ENCODE data around the gene RUNX3. TPM values are rescaled to one million over a fixed set of nuclear protein-coding genes. Genes with fewer than 3 reads are reported as not detected.

The RUNX3 gene
- total and polyA plus RNA-seq, 2 donors (not counting 1 experiment from before 2014, with no cell fraction given): 86.0 to 127 TPM

- Mint-ChIP-seq H3K4me3 (no peak overlapping the region), H3K4me1 (peaks cover 2% of the 10 kb centered on the region), H3K27ac (no peak overlapping the region), H3K9me3 (ENCODE audit: insufficient read depth) (no peaks in the 10 kb centered on the region), H3K27me3 (peaks cover 3% of the 10 kb centered on the region)
- H3K79me2 ChIP-seq (ENCODE audit: control insufficient read depth, insufficient read depth, low read length): no peaks in the 10 kb centered on the region
- peaks cover 0 to 4% (median 0%) of the 10 kb centered on the region in 4 experiments for H3K27me3 ChIP-seq (replicated peaks in 1 of 4; ENCODE audit: control extremely low read depth in 1 of 4, control insufficient read depth in 3 of 4, insufficient read depth in 4 of 4, low read length in 3 of 4)
- WGBS (ENCODE audit: insufficient coverage): 89% methylated on average over 5 of the region's 10 CpGs
- intact Hi-C loops (cut with micrococcal nuclease): no loop called here
- H3K36me3 ChIP-seq (replicated peaks in 1 of 2; ENCODE audit: control extremely low read depth in 1 of 2, control insufficient read depth in 1 of 2, extremely low read depth in 1 of 2, insufficient read depth in 2 of 2, low read length in 1 of 2): no peaks in the 10 kb centered on the region
- TF ChIP-seq EZH2 (IDR thresholded peaks at IDR 0.05; ENCODE audit: borderline replicate concordance, insufficient read depth, low read depth, low read length, poor library complexity, severe bottlenecking) (no peak), CTCF (IDR thresholded peaks at IDR 0.05) (no peak)
- POLR2A ChIA-PET: no interaction called here
- peaks cover 0 to 3% of the 10 kb centered on the region in 2 donors for H3K4me1 ChIP-seq (ENCODE audit: control insufficient read depth in 2 of 2, insufficient read depth in 2 of 2, low read length in 2 of 2)
- no peak for DNase-seq
- no peak for ATAC-seq (ENCODE audit: low read depth)
- no peak overlapping the region for H3K9ac ChIP-seq (ENCODE audit: low read length)
- no peak overlapping the region for H3K4me3 ChIP-seq (ENCODE audit: control extremely low read depth in 1 of 5, extremely low read depth in 1 of 5, insufficient read depth in 1 of 5, low read depth in 2 of 5, low read length in 4 of 5)
- H3K27ac ChIP-seq (ENCODE audit: low read length in 2 of 2): no peak overlapping the region
- no peaks in the 10 kb centered on the region for H3K9me3 ChIP-seq (ENCODE audit: control extremely low read depth in 1 of 3, control insufficient read depth in 2 of 3, insufficient read depth in 1 of 3, low read length in 2 of 3)
- no peaks in the 10 kb centered on the region for H4K20me1 ChIP-seq (ENCODE audit: control insufficient read depth, insufficient read depth, low read length, poor library complexity, severe bottlenecking)
- no peak overlapping the region for H3K4me2 ChIP-seq (replicated peaks; ENCODE audit: low read depth, low read length, poor library complexity, severe bottlenecking)
- CTCF ChIA-PET: interaction anchor here (0.7 to 1.1 kb wide), 3 partner anchors 10 to 358 kb away, joined by 3 read pairs; no protein-coding TSS in a partner anchor
- no peak overlapping the region for H2AFZ ChIP-seq (ENCODE audit: insufficient read depth, low read depth, low read length, poor library complexity, severe bottlenecking)
Observed at GRCh38 chr1:24859063-24860010, 70.7 kb downstream of the RUNX3 start.

GRCh38 chr1:24858277-24858676 lies 71.8 kb downstream of the RUNX3 start:
- no peaks in the 10 kb centered on the region for H3K79me2 ChIP-seq (ENCODE audit: control insufficient read depth, insufficient read depth, low read length)
- no peak for ATAC-seq (ENCODE audit: low read depth)
- H3K27me3 ChIP-seq (replicated peaks in 1 of 4; ENCODE audit: control extremely low read depth in 1 of 4, control insufficient read depth in 3 of 4, insufficient read depth in 4 of 4, low read length in 3 of 4): peaks cover 0 to 4% (median 0%) of the 10 kb centered on the region in 4 experiments
- Mint-ChIP-seq H3K27ac (no peak overlapping the region), H3K4me1 (no peaks in the 10 kb centered on the region), H3K4me3 (no peak overlapping the region), H3K27me3 (peaks cover 3% of the 10 kb centered on the region), H3K9me3 (ENCODE audit: insufficient read depth) (no peaks in the 10 kb centered on the region)
- no peak overlapping the region for H3K4me2 ChIP-seq (replicated peaks; ENCODE audit: low read depth, low read length, poor library complexity, severe bottlenecking)
- H4K20me1 ChIP-seq (ENCODE audit: control insufficient read depth, insufficient read depth, low read length, poor library complexity, severe bottlenecking): no peaks in the 10 kb centered on the region
- TF ChIP-seq EZH2 (IDR thresholded peaks at IDR 0.05; ENCODE audit: borderline replicate concordance, insufficient read depth, low read depth, low read length, poor library complexity, severe bottlenecking) (no peak), CTCF (IDR thresholded peaks at IDR 0.05) (no peak)
- CTCF ChIA-PET: interaction anchor here (1.1 to 1.3 kb wide), 2 partner anchors 9 to 348 kb away, joined by 3 read pairs; no protein-coding TSS in a partner anchor
- no peak overlapping the region for H3K9ac ChIP-seq (ENCODE audit: low read length)
- WGBS (ENCODE audit: insufficient coverage): no CpG with 5 or more reads among the region's 1 CpG
- no peaks in the 10 kb centered on the region for H3K9me3 ChIP-seq (ENCODE audit: control extremely low read depth in 1 of 3, control insufficient read depth in 2 of 3, insufficient read depth in 1 of 3, low read length in 2 of 3)
- POLR2A ChIA-PET: no interaction called here
- no peak overlapping the region for H2AFZ ChIP-seq (ENCODE audit: insufficient read depth, low read depth, low read length, poor library complexity, severe bottlenecking)
- no peak overlapping the region for H3K4me3 ChIP-seq (ENCODE audit: control extremely low read depth in 1 of 5, extremely low read depth in 1 of 5, insufficient read depth in 1 of 5, low read depth in 2 of 5, low read length in 4 of 5)
- DNase-seq: no peak
- no peaks in the 10 kb centered on the region for H3K36me3 ChIP-seq (replicated peaks in 1 of 2; ENCODE audit: control extremely low read depth in 1 of 2, control insufficient read depth in 1 of 2, extremely low read depth in 1 of 2, insufficient read depth in 2 of 2, low read length in 1 of 2)
- intact Hi-C loops (cut with micrococcal nuclease): no loop called here
- H3K4me1 ChIP-seq (ENCODE audit: control insufficient read depth in 2 of 2, insufficient read depth in 2 of 2, low read length in 2 of 2): no peaks in the 10 kb centered on the region
- H3K27ac ChIP-seq (ENCODE audit: low read length in 2 of 2): no peak overlapping the region
